Glutamatergic neuron (in vitro differentiated cells): ENCODE data around the gene EIF3C. TPM values are rescaled to one million over a fixed set of nuclear protein-coding genes. Genes with fewer than 3 reads are reported as not detected.
"Not testable (repeated sequence)": the region's sequence is repeated elsewhere in the genome, so short reads cannot be mapped to it uniquely, and the experiment has no call there.

Experiments
- DNase-seq: peaks from one replicate; pipeline ENCODE4 v3.0.0; 2022
- H3K27ac Mint-ChIP-seq: one replicate; pipeline ENCODE4 v1.8.0; 2020; ENCODE audit warnings: mild to moderate bottlenecking, mixed read lengths, inconsistent platforms; ENCODE audit not compliant: unreplicated experiment
- H3K27me3 Mint-ChIP-seq: one replicate; pipeline ENCODE4 v1.8.0; 2020; ENCODE audit warnings: mild to moderate bottlenecking, moderate library complexity, mixed read lengths, inconsistent platforms; ENCODE audit not compliant: unreplicated experiment
- H3K36me3 Mint-ChIP-seq: one replicate; pipeline ENCODE4 v1.8.0; 2020; ENCODE audit warnings: mild to moderate bottlenecking, mixed read lengths, inconsistent platforms; ENCODE audit not compliant: unreplicated experiment
- H3K4me1 Mint-ChIP-seq: one replicate; pipeline ENCODE4 v1.8.0; 2020; ENCODE audit warnings: mild to moderate bottlenecking, low read depth, mixed read lengths, inconsistent platforms; ENCODE audit not compliant: unreplicated experiment
- H3K4me3 Mint-ChIP-seq: one replicate; pipeline ENCODE4 v1.8.0; 2020; ENCODE audit warnings: mild to moderate bottlenecking, mixed read lengths, inconsistent platforms; ENCODE audit not compliant: unreplicated experiment
- H3K9me3 Mint-ChIP-seq: one replicate; pipeline ENCODE4 v1.8.0; 2020; ENCODE audit warnings: mild to moderate bottlenecking, moderate library complexity, mixed read lengths, inconsistent platforms; ENCODE audit not compliant: unreplicated experiment
- long read RNA-seq: library from polyadenylated mRNA; unstranded; transcript quantifications from one replicate; pipeline ENCODE4 v2.0.0, GENCODE V29; 2020; ENCODE audit not compliant: unreplicated experiment
- total RNA-seq: library from RNA; stranded (reverse); fragmentation: NEBNext Ultra II Directional; extraction: Animal tissue kit (Norgen Biotek cat#: 25700); gene quantifications from one replicate; pipeline ENCODE4 v1.2.1, GENCODE V29; 2021; ENCODE audit not compliant: unreplicated experiment

EIF3C gene
- 832 TPM for total RNA-seq
- long read RNA-seq, transcript EIF3C-211 (20 exons, 2,986 nt) = minor isoform, 9 of 395 reads
- long read RNA-seq, transcript EIF3C-201 (21 exons, 3,145 nt) = major isoform, 341 of 395 reads
- long read RNA-seq, partial matches to known transcripts = 25 of 395 reads
- long read RNA-seq, other reads (novel, unspliced or antisense) = 16 of 395 reads

- H3K36me3 Mint-ChIP-seq, DNase-seq, H3K27me3 Mint-ChIP-seq, H3K27ac Mint-ChIP-seq, H3K4me1 Mint-ChIP-seq, H3K9me3 Mint-ChIP-seq, H3K4me3 Mint-ChIP-seq: not testable (repeated sequence)
These were observed at the start of gene EIF3C for GRCh38 chr16:28711220-28712083. TSS of gene EIF3C (plus strand) at chr16:28711464. CDS start at chr16:28711687, 223 bp downstream.

GRCh38 chr16:28666264-28666663, 45.0 kb upstream of the EIF3C start:
- H3K4me3 Mint-ChIP-seq, H3K36me3 Mint-ChIP-seq, H3K4me1 Mint-ChIP-seq, DNase-seq, H3K9me3 Mint-ChIP-seq, H3K27ac Mint-ChIP-seq, H3K27me3 Mint-ChIP-seq: not testable (repeated sequence)

GRCh38 chr16:28667480-28667879, 43.8 kb upstream of the EIF3C start:
- not testable (repeated sequence) for H3K36me3 Mint-ChIP-seq, DNase-seq, H3K4me3 Mint-ChIP-seq, H3K27me3 Mint-ChIP-seq, H3K4me1 Mint-ChIP-seq, H3K9me3 Mint-ChIP-seq, H3K27ac Mint-ChIP-seq

GRCh38 chr16:28668199-28668598, 43.1 kb upstream of the EIF3C start:
- H3K9me3 Mint-ChIP-seq, H3K4me1 Mint-ChIP-seq, DNase-seq, H3K36me3 Mint-ChIP-seq, H3K4me3 Mint-ChIP-seq, H3K27ac Mint-ChIP-seq, H3K27me3 Mint-ChIP-seq: not testable (repeated sequence)

GRCh38 chr16:28688327-28688952, 22.8 kb upstream of the EIF3C start:
- not testable (repeated sequence) for H3K4me1 Mint-ChIP-seq, H3K36me3 Mint-ChIP-seq, H3K4me3 Mint-ChIP-seq, H3K27ac Mint-ChIP-seq, H3K27me3 Mint-ChIP-seq, H3K9me3 Mint-ChIP-seq, DNase-seq

GRCh38 chr16:28689425-28689824, 21.8 kb upstream of the EIF3C start:
- not testable (repeated sequence) for H3K36me3 Mint-ChIP-seq, H3K9me3 Mint-ChIP-seq, DNase-seq, H3K4me3 Mint-ChIP-seq, H3K27ac Mint-ChIP-seq, H3K27me3 Mint-ChIP-seq, H3K4me1 Mint-ChIP-seq

- H3K27me3 Mint-ChIP-seq, H3K36me3 Mint-ChIP-seq, H3K4me1 Mint-ChIP-seq, H3K4me3 Mint-ChIP-seq, H3K27ac Mint-ChIP-seq, H3K9me3 Mint-ChIP-seq, DNase-seq: not testable (repeated sequence)
These were observed 19.5 kb upstream of the EIF3C start for GRCh38 chr16:28691722-28692121.

GRCh38 chr16:28693257-28693950, 17.9 kb upstream of the EIF3C start:
- H3K27me3 Mint-ChIP-seq, H3K9me3 Mint-ChIP-seq, H3K27ac Mint-ChIP-seq, H3K4me3 Mint-ChIP-seq, H3K4me1 Mint-ChIP-seq, H3K36me3 Mint-ChIP-seq, DNase-seq: not testable (repeated sequence)

- not testable (repeated sequence) for H3K36me3 Mint-ChIP-seq, H3K4me3 Mint-ChIP-seq, DNase-seq, H3K4me1 Mint-ChIP-seq, H3K27me3 Mint-ChIP-seq, H3K27ac Mint-ChIP-seq, H3K9me3 Mint-ChIP-seq
These were observed 11.5 kb upstream of the EIF3C start for GRCh38 chr16:28699792-28700191.

GRCh38 chr16:28700349-28700748, 10.9 kb upstream of the EIF3C start:
- not testable (repeated sequence) for DNase-seq, H3K9me3 Mint-ChIP-seq, H3K27ac Mint-ChIP-seq

GRCh38 chr16:28701384-28701783, 9.9 kb upstream of the EIF3C start:
- H3K9me3 Mint-ChIP-seq, H3K27ac Mint-ChIP-seq, H3K4me3 Mint-ChIP-seq, H3K4me1 Mint-ChIP-seq, DNase-seq, H3K36me3 Mint-ChIP-seq, H3K27me3 Mint-ChIP-seq: not testable (repeated sequence)

More at GRCh38 chr16:28700349-28700748, 10.9 kb upstream of the EIF3C start:
- not testable (repeated sequence) for H3K4me1 Mint-ChIP-seq, H3K36me3 Mint-ChIP-seq, H3K4me3 Mint-ChIP-seq, H3K27me3 Mint-ChIP-seq

GRCh38 chr16:28704246-28704645, 7.0 kb upstream of the EIF3C start:
- H3K4me1 Mint-ChIP-seq, DNase-seq, H3K27ac Mint-ChIP-seq, H3K36me3 Mint-ChIP-seq, H3K9me3 Mint-ChIP-seq, H3K4me3 Mint-ChIP-seq, H3K27me3 Mint-ChIP-seq: not testable (repeated sequence)
